NCI-H2171 (cell line): ENCODE results near the gene ABCA6.
"Not testable (repeated sequence)": the region's sequence is repeated elsewhere in the genome, so short reads cannot be mapped to it uniquely, and the experiment has no call there.

Experiments used
- DNase-seq: peaks from one replicate; lab custom pipeline; 2025; lab: John Stamatoyannopoulos, UW

Gene ABCA6

DNA sequence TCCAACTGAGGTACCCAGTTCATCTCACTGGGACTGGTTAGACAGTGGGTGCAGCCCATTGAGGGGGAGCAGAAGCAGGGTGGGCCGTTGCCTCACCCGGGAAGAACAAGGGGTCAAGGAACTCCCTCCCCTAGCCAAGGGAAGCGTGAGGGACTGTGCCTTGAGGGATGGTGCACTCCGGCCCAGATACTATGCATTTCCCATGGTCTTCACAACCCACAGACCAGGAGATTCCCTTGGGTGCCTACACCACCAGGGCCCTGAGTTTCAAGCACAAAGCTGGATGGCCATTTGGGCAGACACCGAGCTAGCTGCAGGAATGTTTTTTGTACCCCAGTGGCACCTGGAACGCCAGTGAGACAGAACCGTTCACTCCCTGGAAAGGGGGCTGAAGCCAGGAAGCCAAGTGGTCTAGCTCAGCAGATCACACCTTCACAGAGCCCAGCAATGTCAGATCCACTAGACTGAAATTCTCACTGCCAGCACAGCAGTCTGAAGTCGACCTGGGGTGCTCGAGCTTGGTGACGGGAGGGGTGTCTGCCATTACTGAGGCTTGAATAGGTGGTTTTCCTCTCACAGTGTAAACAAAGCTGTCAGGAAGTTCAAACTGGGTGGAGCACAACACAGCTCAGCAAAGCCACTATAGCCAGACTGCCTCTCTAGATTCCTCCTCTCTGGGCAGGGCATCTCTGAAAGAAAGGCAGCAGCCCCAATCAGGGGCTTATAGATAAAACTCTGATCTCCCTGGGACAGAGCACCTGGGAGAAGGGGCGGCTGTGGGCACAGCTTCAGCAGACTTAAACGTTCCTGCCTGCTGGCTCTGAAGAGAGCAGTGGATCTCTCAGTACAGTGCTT is 71.1 kb downstream of the ABCA6 start:
- not testable (repeated sequence) for DNase-seq

DNA sequence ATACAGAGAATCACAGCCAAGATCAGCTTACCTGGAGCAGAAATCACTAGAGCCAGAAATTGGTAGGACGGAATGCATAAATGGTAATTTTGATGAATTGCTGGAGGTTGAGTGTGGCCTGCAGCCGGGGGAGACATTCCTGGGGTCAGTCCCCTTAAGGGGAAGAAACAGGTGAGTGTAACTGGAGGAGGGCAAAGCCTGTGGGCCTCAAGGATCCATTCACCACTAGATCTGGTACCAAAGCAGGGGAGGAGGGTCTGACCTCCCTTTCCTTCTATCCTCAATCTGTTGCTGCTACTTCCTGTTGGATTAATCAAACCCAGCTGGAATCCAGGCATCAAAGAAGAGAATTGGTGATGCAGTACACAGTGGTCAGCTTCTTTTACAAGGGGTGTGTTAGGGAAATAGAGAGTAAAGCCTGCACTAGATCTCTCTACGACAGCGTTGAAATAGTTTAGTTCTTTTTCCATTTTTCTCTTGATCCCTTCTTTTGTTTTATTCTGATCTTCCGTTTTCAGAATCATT is 72.4 kb downstream of the ABCA6 start:
- no peak for DNase-seq

DNA sequence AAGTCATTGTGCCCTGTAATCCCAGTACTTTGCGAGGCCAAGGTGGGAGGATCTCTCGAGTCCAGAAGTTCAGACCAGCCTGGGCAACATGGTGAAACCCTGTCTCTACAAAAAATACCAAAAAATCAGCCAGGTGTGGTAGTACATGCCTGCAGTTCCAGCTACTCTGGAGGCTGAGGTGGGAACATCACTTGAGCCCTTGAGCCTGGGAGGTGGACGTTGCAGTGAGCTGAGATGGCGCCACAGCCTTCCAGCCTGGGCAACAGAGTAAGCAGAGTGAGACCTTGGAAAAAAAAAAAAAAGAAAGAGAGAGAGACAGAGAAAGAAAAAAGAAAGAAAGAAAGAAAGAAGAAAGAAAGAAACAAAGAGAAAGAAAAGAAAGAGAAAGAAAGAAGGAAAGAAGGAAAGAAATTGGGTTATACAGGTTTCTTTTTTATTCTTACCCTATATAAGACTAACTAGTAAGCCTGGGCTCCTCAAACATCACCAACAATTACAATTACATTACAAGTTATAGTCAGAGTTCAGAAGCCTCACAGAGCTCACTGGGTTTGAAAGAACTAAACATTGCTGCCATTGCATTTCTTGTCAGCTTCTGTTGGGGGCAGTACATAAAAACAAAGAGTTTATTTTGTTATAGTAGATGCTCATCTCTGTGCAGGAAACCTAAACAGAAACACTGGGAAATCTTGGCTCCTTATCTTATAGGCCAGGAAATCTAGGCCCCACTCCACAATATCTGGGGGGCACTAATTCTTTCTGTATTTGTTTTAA is 74.2 kb downstream of the ABCA6 start:
- no peak for DNase-seq

DNA sequence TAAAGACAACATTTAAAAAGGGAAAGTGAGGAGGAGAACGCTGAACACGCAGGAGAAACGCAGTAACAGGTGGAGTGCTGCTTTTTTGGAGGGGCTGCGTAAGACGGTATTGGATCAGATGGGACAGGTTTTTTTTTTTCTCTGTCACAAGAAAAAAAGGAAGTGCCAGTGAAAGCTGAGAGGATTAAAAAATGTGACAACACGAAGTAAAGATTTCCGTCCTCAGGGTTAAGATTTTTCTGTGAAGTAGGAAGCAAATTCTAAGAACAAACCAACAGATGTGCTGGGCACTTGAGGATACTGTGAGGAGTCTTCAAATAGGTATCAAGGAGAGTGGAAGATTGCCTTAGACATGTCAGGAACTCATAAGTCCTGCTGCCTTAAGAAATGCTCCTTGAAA is 75.2 kb downstream of the ABCA6 start:
- DNase-seq: no peak

DNA sequence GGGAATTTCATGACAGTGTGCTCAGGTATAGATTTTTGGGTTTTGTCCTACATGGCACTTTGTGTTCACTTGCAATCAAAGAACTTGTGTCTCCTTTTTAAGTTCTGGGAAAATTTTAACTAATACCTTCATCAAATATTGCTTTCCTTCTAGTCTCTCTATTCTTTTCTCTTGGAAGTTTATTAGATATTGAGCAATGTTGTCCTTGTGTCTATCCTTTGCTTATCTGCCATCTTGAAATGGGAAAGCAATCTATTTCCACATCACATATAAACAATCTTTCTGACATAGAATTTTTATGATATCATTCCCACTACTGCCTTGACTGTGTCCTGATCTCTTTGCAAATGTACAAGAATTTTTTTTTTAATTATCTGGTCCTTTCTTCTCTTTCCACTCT is 76.6 kb downstream of the ABCA6 start:
- no peak for DNase-seq

DNA sequence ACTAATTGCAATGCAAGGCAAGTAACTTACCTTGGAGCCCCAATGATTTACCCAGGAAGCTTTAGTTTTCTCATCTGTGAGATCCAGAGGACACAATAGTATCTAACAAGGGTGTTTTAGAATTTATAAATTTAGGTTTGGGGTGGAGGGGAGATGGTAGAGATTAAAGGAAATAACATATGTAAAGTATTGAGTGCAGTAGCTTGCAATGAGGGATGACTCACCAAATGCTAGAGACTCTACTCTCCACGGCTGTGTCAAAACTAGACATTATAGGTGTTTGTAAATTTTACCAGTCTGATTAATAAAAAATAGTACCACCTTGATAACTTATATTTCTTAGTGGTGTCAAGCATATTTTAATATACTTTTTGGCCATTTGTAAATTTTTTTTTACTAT is 77.2 kb downstream of the ABCA6 start:
- DNase-seq: no peak

DNA sequence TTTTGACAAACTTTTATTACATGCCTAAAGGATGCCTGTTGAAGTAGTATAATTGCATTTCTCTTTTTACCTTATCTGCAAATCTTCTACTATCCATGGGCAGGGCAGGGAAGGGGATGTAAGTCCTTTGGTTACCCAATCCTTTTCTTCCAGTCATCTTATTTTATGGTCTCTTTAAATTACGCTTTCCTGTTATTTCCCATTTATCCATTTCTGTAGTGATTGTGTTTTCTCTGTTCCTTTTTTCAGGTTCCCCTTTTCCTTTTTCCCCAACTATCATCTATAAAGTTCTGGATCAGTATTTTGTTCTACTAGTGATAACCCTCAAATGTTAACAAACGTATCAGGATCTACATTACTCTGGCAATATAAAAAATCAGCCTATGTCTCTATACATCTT is 77.7 kb downstream of the ABCA6 start:
- no peak for DNase-seq

DNA sequence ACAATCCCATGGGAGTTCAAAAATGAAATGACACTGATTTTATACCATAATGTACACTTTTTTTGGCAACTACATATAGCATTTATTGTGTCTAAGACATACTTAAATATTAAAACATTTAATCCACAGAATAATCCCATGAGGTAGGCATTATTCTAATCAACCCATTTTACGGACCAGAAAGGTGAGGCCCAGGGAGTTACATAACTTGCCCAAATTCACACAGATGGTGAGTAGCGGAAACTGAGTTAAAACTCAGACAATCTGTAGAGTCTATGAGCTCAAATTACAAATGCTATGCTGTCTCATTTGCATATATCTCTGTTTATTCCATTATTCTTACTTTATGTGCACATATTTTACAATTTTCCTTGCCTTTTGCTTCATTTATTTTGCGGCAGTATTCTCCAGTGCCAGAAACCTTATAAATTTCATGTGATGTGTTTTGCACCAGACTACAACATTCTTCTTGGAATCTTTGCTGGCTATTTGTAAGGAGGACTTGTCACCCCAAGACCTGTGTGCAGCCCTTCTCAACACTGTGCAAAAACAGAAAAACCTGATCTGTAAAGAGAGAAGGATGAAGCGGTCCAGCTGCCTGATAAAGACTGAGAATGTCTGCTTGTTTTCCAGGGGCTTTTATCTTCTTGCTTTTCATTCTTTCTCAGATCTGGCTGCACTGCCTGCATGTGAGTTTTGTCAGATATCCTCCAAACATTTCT is 78.7 kb downstream of the ABCA6 start:
- DNase-seq: no peak

DNA sequence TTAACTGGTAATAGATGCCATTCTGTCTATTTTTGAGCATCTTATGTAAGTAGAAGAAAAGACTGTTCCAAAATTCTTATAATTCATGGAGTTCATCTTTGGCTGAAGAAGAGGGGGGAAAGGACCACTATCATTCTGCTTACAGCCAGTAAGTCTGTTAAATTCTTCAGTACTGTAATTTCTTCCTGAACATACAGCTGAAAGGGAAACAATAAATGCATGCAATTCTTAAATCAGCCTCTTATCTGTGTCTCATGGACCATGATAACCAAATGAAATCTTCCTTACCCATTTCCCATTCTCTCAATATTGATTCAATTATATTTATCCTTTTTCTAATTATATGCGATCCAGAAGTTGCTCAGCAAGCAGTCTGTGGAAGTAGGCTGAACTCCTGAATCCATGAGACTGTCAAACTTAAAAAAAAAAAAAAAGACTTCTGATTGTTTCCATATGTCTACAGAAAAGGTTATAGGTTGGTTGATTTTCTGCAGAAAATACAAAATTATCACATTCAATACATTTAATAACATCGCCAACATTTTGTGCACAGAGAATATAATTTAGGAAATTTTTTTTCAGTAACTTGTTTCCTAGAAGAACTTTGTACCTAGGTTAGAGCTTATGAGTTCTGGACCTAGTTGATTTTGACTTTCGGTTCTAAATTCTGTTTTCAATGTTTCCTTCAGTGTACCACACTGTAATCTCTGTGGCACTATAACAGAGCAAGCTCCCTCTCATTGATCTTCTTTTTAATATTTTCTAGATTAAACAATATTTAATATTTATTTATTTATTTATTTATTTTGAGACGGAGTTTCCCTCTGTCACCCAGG is 79.8 kb downstream of the ABCA6 start:
- no peak for DNase-seq

DNA sequence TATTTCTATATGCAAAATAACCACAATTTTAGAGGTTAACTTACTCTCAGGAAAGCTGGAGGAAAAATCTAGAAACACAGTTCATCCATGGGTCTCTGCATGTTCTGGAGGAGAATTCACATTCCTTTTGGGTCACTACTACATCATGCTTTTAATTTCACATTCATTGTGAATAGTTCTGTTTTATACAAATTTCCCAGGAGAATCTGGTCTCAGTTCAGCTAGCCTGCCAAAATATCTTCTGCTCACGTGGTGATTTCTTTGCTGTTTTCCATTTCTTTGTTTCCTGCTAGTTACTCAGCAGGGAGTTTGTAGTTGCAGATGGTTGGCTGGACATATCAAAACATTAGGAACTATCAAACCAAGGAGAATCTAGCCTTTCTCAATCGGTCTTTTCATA is 80.9 kb downstream of the ABCA6 start, which contains the start of gene ABCA9:
TSS of gene ABCA9 (minus strand) at position 106 of the 400 bp plus-strand sequence. CDS start 9,801 bp downstream, outside the sequence.
- DNase-seq: no peak

DNA sequence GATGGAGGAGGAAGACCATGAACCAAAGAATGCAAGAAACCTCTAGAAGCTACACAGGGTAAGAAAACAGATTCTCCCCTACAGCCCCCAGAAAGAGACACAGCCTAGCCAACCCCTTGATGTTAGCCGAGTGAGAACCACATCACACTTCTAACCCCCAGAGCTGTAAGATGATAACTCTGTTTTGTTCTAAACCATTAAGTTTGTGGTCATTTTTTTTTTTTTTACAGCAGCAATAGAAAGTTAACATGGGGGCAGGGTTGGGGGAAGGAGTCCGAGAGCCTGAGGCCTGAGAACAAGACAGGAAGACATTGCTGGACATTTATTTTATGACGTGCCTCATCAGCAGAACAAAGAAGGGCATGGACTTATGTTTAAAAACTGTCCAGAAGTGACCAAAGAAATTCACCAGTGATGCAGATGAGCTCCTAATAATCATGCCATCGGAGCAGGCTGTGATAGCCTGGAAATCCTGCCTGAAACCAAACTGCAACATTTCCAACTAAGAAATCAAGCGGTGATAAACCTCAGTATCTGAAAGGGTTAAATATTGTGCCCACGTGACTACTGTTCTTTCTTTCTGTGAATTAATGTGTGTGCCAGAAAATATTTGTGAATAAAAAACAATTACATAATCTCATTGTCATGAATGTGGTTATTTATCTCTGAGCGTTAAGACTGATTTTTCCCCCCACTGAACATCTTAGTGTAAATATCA is 82.1 kb downstream of the ABCA6 start:
- no peak for DNase-seq

DNA sequence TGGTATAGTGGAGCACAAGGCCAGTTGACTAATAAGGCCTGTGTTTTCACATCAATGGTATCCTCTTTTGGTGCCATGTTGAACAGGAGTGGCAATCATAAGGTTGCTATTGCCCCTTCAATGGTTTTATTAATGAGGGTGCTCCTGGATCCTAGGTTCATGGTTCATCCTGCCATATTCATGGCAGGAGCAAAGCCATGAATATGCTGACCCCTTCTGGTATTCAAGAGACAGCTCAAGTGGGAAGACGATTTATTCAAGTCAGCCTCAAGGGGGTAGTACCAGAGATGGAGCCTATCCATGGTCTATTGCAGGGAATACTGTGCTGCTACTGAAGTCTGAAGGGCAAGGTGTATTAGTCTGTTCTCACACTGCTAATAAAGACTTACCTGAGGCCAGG is 83.5 kb downstream of the ABCA6 start:
- no peak for DNase-seq

DNA sequence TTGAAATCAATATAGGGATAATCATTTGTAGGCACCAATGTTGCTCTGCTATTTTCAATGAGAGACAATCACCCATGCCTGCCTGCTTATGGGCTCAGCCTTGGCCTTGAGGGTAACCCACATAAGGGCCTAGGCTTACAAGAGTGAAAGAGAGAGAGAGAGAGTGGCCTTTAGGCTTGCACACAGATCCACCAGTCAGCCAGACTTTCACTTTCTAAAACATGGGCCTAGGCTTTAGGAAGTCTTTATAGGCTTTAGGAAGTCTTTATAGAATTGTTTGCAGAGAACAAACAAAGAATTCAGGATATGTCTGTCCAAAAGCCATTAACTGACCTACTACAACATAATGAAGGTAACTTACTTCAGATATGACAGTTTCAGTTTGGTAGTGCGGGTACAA is 84.4 kb downstream of the ABCA6 start:
- no peak for DNase-seq

DNA sequence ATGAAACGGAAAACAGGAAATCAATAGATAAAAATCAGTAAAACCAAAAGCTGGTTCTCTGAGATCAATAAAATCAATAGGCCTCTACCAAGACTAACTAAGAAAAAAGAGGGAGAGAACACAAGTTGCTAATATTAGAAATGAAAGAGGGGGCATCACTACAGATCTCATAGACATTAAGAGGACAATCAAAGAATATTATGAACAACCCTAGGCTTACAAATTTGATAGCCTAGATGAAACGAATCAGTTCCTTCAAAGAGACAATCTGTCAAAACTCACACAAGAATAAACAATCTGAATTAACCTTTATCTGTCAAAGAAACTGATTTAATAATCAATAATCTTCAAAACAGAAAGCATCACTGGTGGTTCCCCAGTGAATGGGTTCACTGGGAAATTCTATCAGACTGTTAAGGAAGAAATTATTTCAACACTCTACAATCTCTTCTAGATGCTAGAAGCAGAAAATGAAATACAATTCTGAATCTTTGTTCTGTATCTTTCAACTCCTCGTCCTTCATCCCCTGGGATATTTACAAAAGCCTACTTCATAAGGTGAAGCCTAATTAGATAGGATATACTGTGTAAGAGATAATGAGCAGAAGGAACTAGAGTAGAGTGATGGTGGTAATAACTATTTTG is 85.4 kb downstream of the ABCA6 start:
- no peak for DNase-seq

DNA sequence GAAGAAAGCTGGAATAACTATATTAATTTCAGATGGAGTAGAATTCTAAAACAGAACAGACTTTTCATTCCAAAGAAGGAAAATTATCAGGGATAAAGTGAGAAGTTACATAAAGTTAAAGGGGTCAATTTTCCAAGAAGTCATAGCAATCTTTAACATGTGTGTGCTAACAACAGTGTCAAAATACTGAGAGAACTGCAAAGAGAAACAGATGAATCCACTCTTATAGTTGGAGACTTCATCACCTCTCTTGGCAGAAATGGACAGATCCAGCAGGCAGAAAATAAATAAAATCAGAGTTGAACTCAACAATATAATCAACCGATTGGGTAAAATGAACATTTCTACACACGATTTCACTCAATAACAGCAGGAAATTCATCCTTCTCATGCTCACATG is 86.4 kb downstream of the ABCA6 start:
- DNase-seq: no peak

DNA sequence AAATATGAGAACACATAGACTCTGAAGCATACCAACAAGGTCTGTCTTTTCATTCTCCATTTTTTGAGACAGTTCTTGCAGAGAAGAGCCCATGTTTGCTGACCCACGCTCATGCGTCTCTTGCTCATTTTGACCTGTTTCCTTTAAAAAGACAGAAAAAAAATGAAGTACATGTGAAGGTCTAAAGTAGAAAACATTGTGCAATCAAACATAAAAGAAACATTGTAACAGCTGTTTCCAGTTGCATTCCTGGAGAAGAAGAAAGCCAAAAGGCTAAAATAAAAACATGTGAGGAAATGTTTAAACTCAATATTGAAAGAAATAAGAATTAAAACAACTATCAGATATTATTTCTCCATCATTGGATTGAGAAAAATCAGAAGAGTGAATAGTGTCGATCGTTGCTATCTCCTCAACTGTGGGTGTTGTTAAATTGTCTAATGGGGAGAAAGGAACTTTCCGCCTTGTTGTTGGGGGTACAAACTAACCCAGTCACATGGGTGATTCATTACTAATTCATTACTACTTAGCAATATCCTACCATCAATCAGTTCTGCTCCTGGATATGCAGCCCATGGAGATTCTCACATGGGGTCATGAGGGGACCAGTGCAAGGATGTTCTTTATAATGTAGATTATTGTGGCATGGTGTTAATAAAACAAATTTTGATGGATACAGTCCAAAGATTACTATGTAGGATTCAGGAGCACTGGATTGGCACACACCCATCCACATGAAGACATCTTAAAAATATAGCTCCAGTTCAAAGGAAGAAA is 90.5 kb downstream of the ABCA6 start:
- DNase-seq: no peak

DNA sequence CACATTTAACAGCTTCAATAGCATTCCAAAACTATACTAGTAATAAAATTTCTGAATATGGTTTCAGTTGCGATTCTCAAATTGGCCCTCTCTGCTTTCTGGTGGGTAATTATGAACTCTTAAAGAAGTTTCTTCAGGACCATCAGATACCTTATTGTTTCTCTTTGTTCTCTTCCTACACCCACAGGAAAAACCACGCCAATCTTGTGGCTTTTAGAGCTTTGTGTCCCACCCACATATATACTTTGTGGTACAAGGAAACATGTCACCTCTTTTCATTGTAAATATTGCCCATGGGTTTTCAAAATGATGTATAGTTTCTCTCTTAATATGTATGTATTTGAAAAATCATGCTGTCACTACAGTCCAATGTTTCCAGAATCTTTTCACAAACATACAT is 93.1 kb downstream of the ABCA6 start:
- DNase-seq: no peak

DNA sequence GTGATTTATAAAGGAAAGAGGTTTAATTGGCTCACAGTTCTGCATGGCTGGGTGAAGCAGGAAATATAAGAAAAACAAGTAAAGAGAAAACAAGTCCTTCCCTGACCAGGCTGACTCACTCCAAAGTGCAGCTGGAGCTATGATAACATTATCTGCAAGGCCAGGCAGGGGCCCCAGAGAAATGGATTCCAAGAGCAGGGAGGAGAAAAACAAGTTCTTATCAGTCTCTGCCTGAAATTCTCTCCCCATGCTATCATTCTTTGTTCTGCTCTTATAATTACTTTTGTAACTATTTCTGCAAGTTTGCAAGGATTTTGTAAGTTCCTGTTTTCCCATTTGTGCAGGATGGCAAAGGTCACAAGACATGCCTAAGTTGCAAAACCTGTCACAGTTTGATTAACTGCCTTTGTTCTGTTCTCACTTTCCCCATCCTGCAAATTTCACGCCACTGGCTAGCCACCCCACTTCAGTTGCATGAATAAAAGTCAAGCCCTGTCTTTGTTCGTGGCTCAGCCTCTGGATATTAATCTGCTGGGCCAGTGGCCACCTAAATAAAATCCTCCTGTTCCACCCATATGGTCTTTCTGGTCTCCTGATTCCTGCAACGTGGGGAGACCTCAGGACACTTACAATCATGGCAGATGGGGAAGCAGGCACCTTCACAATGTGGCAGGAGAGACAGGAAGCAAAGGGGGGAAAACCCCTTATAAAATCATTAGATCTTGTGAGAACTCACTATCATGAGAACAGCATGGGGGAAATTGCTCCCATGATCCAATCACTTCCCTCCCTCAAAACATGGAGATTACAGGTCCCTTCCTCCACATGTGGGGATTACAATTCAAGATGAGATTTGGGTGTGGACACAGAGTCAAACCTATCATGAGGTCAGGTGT is 94.1 kb downstream of the ABCA6 start:
- DNase-seq: no peak
